Measurements from ENCODE around the gene TNFAIP1. TPM values are rescaled to one million over a fixed set of nuclear protein-coding genes. Genes with fewer than 3 reads are reported as not detected.

TNFAIP1 gene
- total RNA-seq, 4 donors from 2014 or later, result 19.1 to 53.2 (median 30.4) TPM

GRCh38 chr17:28348979-28349378, 13.4 kb downstream of the TNFAIP1 start:
- 17% methylated on average over 1 of the region's 3 CpGs; no CpG with 5 or more reads in 1 of the 2 donors for WGBS, 2 donors (ENCODE audit: low coverage in 1 of 2)
- Histone ChIP-seq H3K9me3 (no peaks in the 10 kb centered on the region), H3K4me1 (peaks cover 0 to 16% (median 0%) of the 10 kb centered on the region in 3 donors), H3K36me3 (peaks cover 0 to 99% of the 10 kb centered on the region in 2 donors), H3K27ac (no peak overlapping the region), H3K27me3 (no peaks in the 10 kb centered on the region), H3K4me3 (no peak overlapping the region)
- no peak for ATAC-seq
- TF ChIP-seq POLR2A (IDR thresholded peaks at IDR 0.05) (no peak), CTCF (IDR thresholded peaks at IDR 0.05) (no peak), POLR2AphosphoS5 (IDR thresholded peaks at IDR 0.05) (no peak)

DNA sequence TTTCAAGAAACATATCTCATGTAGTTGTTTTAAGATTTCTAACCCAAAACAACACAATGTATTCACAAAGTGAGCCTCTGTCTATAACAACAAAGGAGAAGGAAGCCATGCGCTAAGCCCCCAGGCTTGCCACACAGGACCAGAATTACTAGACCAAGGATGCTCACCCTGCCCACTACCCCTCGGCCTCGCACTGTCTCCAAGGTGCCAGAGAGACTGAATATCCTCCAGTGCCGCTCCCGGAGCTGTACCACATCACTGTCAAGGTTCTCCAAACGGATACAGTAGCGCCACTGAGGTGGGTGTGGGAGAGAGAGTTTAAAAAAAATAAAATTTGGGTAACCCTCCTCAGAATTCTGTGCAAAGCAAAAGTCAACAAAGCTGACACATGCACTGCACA, 14.7 kb downstream of the TNFAIP1 start:
- Histone ChIP-seq H3K27me3 (no peaks in the 10 kb centered on the region), H3K36me3 (peaks cover 0 to 99% of the 10 kb centered on the region in 2 donors), H3K4me3 (no peak overlapping the region), H3K9me3 (no peaks in the 10 kb centered on the region), H3K4me1 (peaks cover 0 to 21% (median 0%) of the 10 kb centered on the region in 3 donors), H3K27ac (no peak overlapping the region)
- 93% methylated on average over 3 of the region's 7 CpGs; no CpG with 5 or more reads in 1 of the 2 donors for WGBS, 2 donors (ENCODE audit: low coverage in 1 of 2)
- no peak for ATAC-seq
- TF ChIP-seq EP300 (IDR thresholded peaks at IDR 0.05) (no peak), POLR2A (IDR thresholded peaks at IDR 0.05) (no peak), POLR2AphosphoS5 (IDR thresholded peaks at IDR 0.05) (no peak)

GRCh38 chr17:28357061-28357900, 21.7 kb downstream of the TNFAIP1 start, which contains the start of gene POLDIP2:
POLDIP2 (minus strand) TSS chr17:28357527; CDS start chr17:28357448, 79 bp downstream.
- ATAC-seq, result peak; percentile 100
- H3K27ac ChIP-seq, result peak within 1 kb of the TSS; percentile 81 to 96 (median 93)
- TF ChIP-seq POLR2AphosphoS5 (IDR thresholded peaks at IDR 0.05), result peak; percentile 82
- no peak for TF ChIP-seq EP300 (IDR thresholded peaks at IDR 0.05)
- peak; percentile 96 to 97 for TF ChIP-seq POLR2A (IDR thresholded peaks at IDR 0.05)
- TF ChIP-seq CTCF (IDR thresholded peaks at IDR 0.05), result peak in 2 of 4 experiments; percentile 4 to 31
- 0% methylated on average over 4 of the region's 80 CpGs; no CpG with 5 or more reads in 1 of the 2 donors for WGBS, 2 donors (ENCODE audit: low coverage in 1 of 2)
- peak within 1 kb of the TSS; percentile 94 to 99 for H3K4me3 ChIP-seq
- H3K4me1 ChIP-seq, result peaks cover 3 to 36% (median 19%) of the 10 kb centered on the region in 3 donors
- peaks cover 2 to 66% of the 10 kb centered on the region in 2 donors for H3K36me3 ChIP-seq
- no peaks in the 10 kb centered on the region for H3K9me3 ChIP-seq
- no peaks in the 10 kb centered on the region for H3K27me3 ChIP-seq

GRCh38 chr17:28357901-28358197, 22.3 kb downstream of the TNFAIP1 start:
- WGBS, 2 donors (ENCODE audit: low coverage in 1 of 2), result 4 to 6% methylated on average over 3 to 4 of the region's 4 CpGs
- H3K4me1 ChIP-seq, result peaks cover 3 to 36% (median 19%) of the 10 kb centered on the region in 3 donors
- ATAC-seq, result no peak
- H3K36me3 ChIP-seq, result peaks cover 2 to 66% of the 10 kb centered on the region in 2 donors
- H3K27ac ChIP-seq, result peak overlapping the region; percentile 81 to 96 (median 93)
- H3K27me3 ChIP-seq, result no peaks in the 10 kb centered on the region
- H3K4me3 ChIP-seq, result peak overlapping the region; percentile 94 to 99
- no peaks in the 10 kb centered on the region for H3K9me3 ChIP-seq
- TF ChIP-seq POLR2AphosphoS5 (IDR thresholded peaks at IDR 0.05) (no peak), POLR2A (IDR thresholded peaks at IDR 0.05) (no peak)

DNA sequence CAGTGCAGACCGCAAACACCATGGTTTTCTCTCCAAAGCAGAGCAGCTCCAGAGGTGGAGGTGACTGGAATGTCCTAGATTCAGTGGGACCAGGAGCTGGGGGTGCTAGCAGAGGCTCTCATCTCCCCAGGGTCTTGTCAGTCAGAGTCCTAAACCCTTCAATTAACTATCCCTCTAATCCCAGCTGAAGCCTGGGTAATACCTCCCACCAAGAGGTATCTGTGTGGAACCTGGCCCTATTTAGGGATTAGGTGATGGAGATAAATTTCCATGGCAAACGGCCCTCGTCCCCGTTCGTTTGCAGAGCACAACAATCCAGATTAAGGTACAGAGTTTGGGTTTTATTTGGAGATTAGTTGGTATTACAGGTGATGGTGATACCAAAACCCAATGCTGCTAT, 27.6 kb downstream of the TNFAIP1 start:
- TF ChIP-seq POLR2A (IDR thresholded peaks at IDR 0.05), result no peak
- TF ChIP-seq POLR2AphosphoS5 (IDR thresholded peaks at IDR 0.05), result no peak
- no peak for TF ChIP-seq CTCF (IDR thresholded peaks at IDR 0.05)
- no peak for TF ChIP-seq EP300 (IDR thresholded peaks at IDR 0.05)
- ATAC-seq, result no peak
- H3K4me1 ChIP-seq, result peaks cover 0 to 8% (median 4%) of the 10 kb centered on the region in 3 donors
- H3K36me3 ChIP-seq, result peaks cover 2 to 78% of the 10 kb centered on the region in 2 donors
- no peaks in the 10 kb centered on the region for H3K27me3 ChIP-seq
- WGBS, 2 donors (ENCODE audit: low coverage in 1 of 2), result 84 to 88% methylated on average over 4 to 5 of the region's 5 CpGs
- H3K4me3 ChIP-seq, result no peak overlapping the region
- H3K9me3 ChIP-seq, result no peaks in the 10 kb centered on the region
- H3K27ac ChIP-seq, result no peak overlapping the region

All from gastroesophageal sphincter (tissue), 4 donors.